ENCODE data around the gene RPL18.

The RPL18 gene

DNA sequence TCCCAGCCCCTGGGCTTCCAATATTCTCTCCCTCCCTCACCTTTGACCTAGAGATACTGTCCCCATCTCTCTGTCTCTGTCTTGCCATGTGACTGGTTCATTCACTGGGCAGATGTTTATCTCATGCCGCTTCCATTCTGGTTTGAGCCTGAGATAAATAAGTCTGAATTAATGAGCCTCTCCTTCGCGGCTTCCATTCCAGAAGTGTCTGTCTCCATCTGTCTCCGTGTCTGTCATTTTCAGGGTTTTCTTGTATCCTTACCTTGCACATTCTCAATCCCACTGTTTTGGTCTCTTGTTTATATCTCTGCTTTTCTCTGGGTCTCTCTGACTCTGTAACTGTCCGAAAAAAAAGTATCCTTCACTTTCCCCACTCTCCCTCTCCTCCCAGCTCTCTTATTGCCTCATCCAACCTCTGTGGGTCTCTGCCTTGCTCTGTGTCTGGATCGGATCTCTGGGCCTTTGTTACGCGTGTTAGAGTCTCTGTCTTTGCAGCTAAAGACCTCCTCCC is 4.6 kb upstream of the RPL18 start:
- Histone ChIP-seq H3K79me2 (ENCODE audit: insufficient read depth, low read length) (peaks cover 53% of the 10 kb centered on the region), H4K20me1 (ENCODE audit: insufficient read depth, low read length) (peaks cover 7% of the 10 kb centered on the region), H3K36me3 (ENCODE audit: insufficient read depth, low read length) (peaks cover 42% of the 10 kb centered on the region), H3K9me3 (ENCODE audit: insufficient read depth, low read length, severe bottlenecking) (no peaks in the 10 kb centered on the region), H3K4me2 (ENCODE audit: insufficient read depth, low read length) (peak overlapping the region; percentile 88), H3K27me3 (ENCODE audit: insufficient read depth, low read length, poor library complexity) (no peaks in the 10 kb centered on the region), H3K9ac (ENCODE audit: low read depth, low read length) (peak overlapping the region; percentile 80), H3K4me3 (ENCODE audit: low read depth in 1 of 2, low read length in 2 of 2) (peak overlapping the region; percentile 36 to 77; a peak in 3 of 4 replicates), H3K27ac (ENCODE audit: low read length) (peak overlapping the region; percentile 89), H2AFZ (ENCODE audit: low read depth, low read length) (peak overlapping the region; percentile 88), H3K4me1 (ENCODE audit: insufficient read depth, low read length) (peaks cover 53% of the 10 kb centered on the region)
- ATAC-seq (ENCODE audit: insufficient read depth, low read depth): no peak
- TF ChIP-seq EZH2 (IDR thresholded peaks at IDR 0.05; ENCODE audit: borderline replicate concordance, low read depth, low read length, severe bottlenecking): no peak
- TF ChIP-seq, protein P1, sequence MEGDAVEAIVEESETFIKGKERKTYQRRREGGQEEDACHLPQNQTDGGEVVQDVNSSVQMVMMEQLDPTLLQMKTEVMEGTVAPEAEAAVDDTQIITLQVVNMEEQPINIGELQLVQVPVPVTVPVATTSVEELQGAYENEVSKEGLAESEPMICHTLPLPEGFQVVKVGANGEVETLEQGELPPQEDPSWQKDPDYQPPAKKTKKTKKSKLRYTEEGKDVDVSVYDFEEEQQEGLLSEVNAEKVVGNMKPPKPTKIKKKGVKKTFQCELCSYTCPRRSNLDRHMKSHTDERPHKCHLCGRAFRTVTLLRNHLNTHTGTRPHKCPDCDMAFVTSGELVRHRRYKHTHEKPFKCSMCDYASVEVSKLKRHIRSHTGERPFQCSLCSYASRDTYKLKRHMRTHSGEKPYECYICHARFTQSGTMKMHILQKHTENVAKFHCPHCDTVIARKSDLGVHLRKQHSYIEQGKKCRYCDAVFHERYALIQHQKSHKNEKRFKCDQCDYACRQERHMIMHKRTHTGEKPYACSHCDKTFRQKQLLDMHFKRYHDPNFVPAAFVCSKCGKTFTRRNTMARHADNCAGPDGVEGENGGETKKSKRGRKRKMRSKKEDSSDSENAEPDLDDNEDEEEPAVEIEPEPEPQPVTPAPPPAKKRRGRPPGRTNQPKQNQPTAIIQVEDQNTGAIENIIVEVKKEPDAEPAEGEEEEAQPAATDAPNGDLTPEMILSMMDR (IDR thresholded peaks at IDR 0.05; ENCODE audit: borderline replicate concordance, extremely low read depth, low read length, poor library complexity, severe bottlenecking): no peak
- DNase-seq: peak; percentile 11

DNA sequence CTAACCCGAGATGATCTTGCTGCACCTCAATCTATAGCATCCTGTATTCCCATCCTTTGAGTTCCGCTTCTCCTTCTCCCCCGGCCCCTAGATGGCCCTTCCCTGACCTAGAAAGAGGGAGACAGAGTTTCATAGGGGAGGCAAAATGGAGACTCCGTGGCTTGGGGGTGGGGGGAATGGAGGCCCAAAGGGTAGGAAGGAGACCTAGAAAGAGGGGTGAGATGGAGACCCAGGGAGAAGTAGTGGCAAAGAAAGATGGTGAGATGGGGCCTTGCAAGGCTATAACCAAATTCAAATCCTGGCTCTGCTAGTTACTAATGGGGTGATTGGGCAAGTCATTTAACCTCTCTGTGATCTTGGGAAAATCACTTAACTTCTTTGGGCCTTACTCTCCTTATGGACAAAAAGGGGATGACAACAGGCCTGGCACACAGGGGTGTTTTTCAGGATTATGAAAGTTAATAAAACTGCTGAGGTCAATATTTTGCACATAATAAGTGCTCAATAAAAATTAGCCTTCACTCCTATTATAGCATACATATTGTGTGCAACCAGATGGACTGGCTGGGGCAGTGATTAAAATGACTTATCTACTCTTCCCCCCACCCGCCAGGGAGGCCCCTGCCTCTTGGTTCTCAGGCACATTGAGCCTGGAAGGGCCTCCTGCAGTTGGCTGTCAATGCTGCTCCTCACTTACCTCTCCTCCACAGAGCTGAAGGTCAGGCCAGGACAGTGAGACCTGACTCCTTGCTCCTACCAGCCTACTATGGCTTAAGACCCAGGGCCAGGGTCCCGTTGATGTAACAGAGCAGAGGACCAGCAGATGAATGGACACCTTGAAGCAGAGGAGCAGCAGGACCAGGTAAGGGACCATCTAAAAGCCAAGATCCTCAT is 961 bp upstream of the RPL18 start:
- TF ChIP-seq EZH2 (IDR thresholded peaks at IDR 0.05; ENCODE audit: borderline replicate concordance, low read depth, low read length, severe bottlenecking): no peak
- TF ChIP-seq, protein P1 (IDR thresholded peaks at IDR 0.05; ENCODE audit: borderline replicate concordance, extremely low read depth, low read length, poor library complexity, severe bottlenecking): no peak
- DNase-seq (no peak), ATAC-seq (ENCODE audit: insufficient read depth, low read depth) (no peak)
- Histone ChIP-seq H2AFZ (ENCODE audit: low read depth, low read length) (peak overlapping the region; percentile 73), H3K4me1 (ENCODE audit: insufficient read depth, low read length) (peaks cover 67% of the 10 kb centered on the region), H3K9ac (ENCODE audit: low read depth, low read length) (peak overlapping the region; percentile 91), H3K4me3 (ENCODE audit: low read depth in 1 of 2, low read length in 2 of 2) (peak overlapping the region; percentile 77 to 95), H4K20me1 (ENCODE audit: insufficient read depth, low read length) (peaks cover 37% of the 10 kb centered on the region), H3K27me3 (ENCODE audit: insufficient read depth, low read length, poor library complexity) (no peaks in the 10 kb centered on the region), H3K79me2 (ENCODE audit: insufficient read depth, low read length) (peaks cover 72% of the 10 kb centered on the region), H3K9me3 (ENCODE audit: insufficient read depth, low read length, severe bottlenecking) (no peaks in the 10 kb centered on the region), H3K27ac (ENCODE audit: low read length) (peak overlapping the region; percentile 93), H3K4me2 (ENCODE audit: insufficient read depth, low read length) (peak overlapping the region; percentile 95), H3K36me3 (ENCODE audit: insufficient read depth, low read length) (peaks cover 48% of the 10 kb centered on the region)

DNA sequence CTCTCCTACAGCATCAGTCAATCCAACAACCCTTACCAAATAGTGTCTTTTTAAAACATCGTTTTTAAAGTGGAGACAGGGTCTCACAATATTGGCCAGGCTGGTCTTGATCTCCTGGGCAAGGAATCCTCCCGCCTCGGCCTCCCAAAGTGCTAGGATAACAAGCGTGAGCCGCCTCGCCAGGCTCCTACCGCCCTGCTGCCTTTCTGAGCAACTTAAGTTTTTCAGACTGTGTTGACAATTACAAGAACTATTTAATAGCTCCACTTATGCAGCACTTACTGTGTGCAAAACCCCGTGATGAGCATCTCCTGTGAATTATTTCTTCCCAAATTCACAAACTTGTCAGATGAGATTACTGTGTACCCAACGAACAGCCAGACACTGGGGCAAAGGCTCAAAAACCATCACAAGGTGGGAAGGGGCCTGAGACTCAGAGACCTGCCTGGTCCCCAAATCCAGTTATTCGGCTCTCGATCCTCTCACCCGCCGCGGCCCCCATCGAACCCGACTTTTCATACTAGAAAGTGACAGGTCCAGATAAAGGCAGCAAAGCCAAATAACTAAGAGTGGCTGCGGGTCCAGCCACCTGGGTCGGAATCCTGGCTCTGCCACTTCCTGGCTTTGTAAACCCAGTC is 581 bp downstream of the RPL18 start:
- H3K79me2 ChIP-seq (ENCODE audit: insufficient read depth, low read length): peaks cover 61% of the 10 kb centered on the region
- H2AFZ ChIP-seq (ENCODE audit: low read depth, low read length): peak overlapping the region; percentile 70
- H3K4me3 ChIP-seq (ENCODE audit: low read depth in 1 of 2, low read length in 2 of 2): peak overlapping the region; percentile 77 to 92; a peak in 3 of 4 replicates
- H3K27me3 ChIP-seq (ENCODE audit: insufficient read depth, low read length, poor library complexity): no peaks in the 10 kb centered on the region
- H3K9me3 ChIP-seq (ENCODE audit: insufficient read depth, low read length, severe bottlenecking): no peaks in the 10 kb centered on the region
- no peak for TF ChIP-seq EZH2 (IDR thresholded peaks at IDR 0.05; ENCODE audit: borderline replicate concordance, low read depth, low read length, severe bottlenecking)
- TF ChIP-seq, protein P1 (IDR thresholded peaks at IDR 0.05; ENCODE audit: borderline replicate concordance, extremely low read depth, low read length, poor library complexity, severe bottlenecking): no peak
- H3K36me3 ChIP-seq (ENCODE audit: insufficient read depth, low read length): peaks cover 49% of the 10 kb centered on the region
- ATAC-seq (ENCODE audit: insufficient read depth, low read depth): no peak
- peaks cover 55% of the 10 kb centered on the region for H3K4me1 ChIP-seq (ENCODE audit: insufficient read depth, low read length)
- peaks cover 48% of the 10 kb centered on the region for H4K20me1 ChIP-seq (ENCODE audit: insufficient read depth, low read length)
- peak overlapping the region; percentile 90 for H3K27ac ChIP-seq (ENCODE audit: low read length)
- DNase-seq: no peak
- H3K4me2 ChIP-seq (ENCODE audit: insufficient read depth, low read length): peak overlapping the region; percentile 87
- peak overlapping the region; percentile 91 for H3K9ac ChIP-seq (ENCODE audit: low read depth, low read length)

All from DND-41 (cell line).